Chondrocyte (in vitro differentiated cells): Measurements from ENCODE around the gene IFIT2. TPM values are rescaled to one million over a fixed set of nuclear protein-coding genes. Genes with fewer than 3 reads are reported as not detected.

Experiments
- DNase-seq: peaks from one replicate; pipeline ENCODE4 v3.0.0; 2021; ENCODE audit warnings: mixed read lengths, low spot score
- H3K27ac Mint-ChIP-seq: one replicate; pipeline ENCODE4 v1.8.0; 2021; ENCODE audit warnings: mild to moderate bottlenecking, moderate library complexity, mixed read lengths; ENCODE audit not compliant: unreplicated experiment
- H3K27me3 Mint-ChIP-seq: 2 replicates; pipeline ENCODE4 v1.8.0; 2021; ENCODE audit warnings: low read depth, mixed read lengths
- H3K36me3 Mint-ChIP-seq: 2 replicates; pipeline ENCODE4 v1.8.0; 2021; ENCODE audit warnings: low read depth, mixed read lengths
- H3K4me1 Mint-ChIP-seq: 2 replicates; pipeline ENCODE4 v1.8.0; 2021; ENCODE audit warnings: low read depth, mild to moderate bottlenecking, mixed read lengths
- H3K4me3 Mint-ChIP-seq: one replicate; pipeline ENCODE4 v1.8.0; 2021; ENCODE audit warnings: mild to moderate bottlenecking, moderate library complexity, mixed read lengths; ENCODE audit not compliant: unreplicated experiment
- H3K9me3 Mint-ChIP-seq: 2 replicates; pipeline ENCODE4 v1.8.0; 2021; ENCODE audit warnings: low read depth, mixed read lengths
- CTCF ChIP-seq: fragments of 200-600 bp; sonication (generic); IDR thresholded peaks from 2 replicates; pipeline ENCODE4 v1.5.0; 2021; ENCODE audit warnings: antibody characterized with exemption, mild to moderate bottlenecking, moderate library complexity
- total RNA-seq: library from RNA; stranded (reverse); gene quantifications from 3 replicates; pipeline ENCODE4 v1.2.1, GENCODE V29; 2021

IFIT2 gene
- total RNA-seq, 1 donor from 2014 or later = 3.3 TPM

- Mint-ChIP-seq H3K4me3 (no peak overlapping the region), H3K9me3 (no peaks in the 10 kb centered on the region), H3K4me1 (peaks cover 38% of the 10 kb centered on the region), H3K36me3 (no peaks in the 10 kb centered on the region), H3K27ac (no peak overlapping the region), H3K27me3 (peaks cover under 1% of the 10 kb centered on the region)
- DNase-seq = no peak
- no peak for TF ChIP-seq CTCF
These were observed 38.3 kb upstream of the IFIT2 start for GRCh38 chr10:89263531-89263930.

GRCh38 chr10:89266721-89267453 lies 35.0 kb upstream of the IFIT2 start:
- H3K27me3 Mint-ChIP-seq = no peaks in the 10 kb centered on the region
- DNase-seq = no peak
- peaks cover 26% of the 10 kb centered on the region for H3K4me1 Mint-ChIP-seq
- peak overlapping the region; percentile 45 for H3K27ac Mint-ChIP-seq
- TF ChIP-seq CTCF = no peak
- H3K9me3 Mint-ChIP-seq = no peaks in the 10 kb centered on the region
- H3K36me3 Mint-ChIP-seq = no peaks in the 10 kb centered on the region
- H3K4me3 Mint-ChIP-seq = no peak overlapping the region

GRCh38 chr10:89269433-89270152 lies 32.3 kb upstream of the IFIT2 start:
- peaks cover 24% of the 10 kb centered on the region for H3K4me1 Mint-ChIP-seq
- TF ChIP-seq CTCF = no peak
- H3K27ac Mint-ChIP-seq = no peak overlapping the region
- no peaks in the 10 kb centered on the region for H3K9me3 Mint-ChIP-seq
- H3K4me3 Mint-ChIP-seq = no peak overlapping the region
- no peaks in the 10 kb centered on the region for H3K27me3 Mint-ChIP-seq
- no peak for DNase-seq
- H3K36me3 Mint-ChIP-seq = no peaks in the 10 kb centered on the region

GRCh38 chr10:89270153-89270483 lies 31.7 kb upstream of the IFIT2 start:
- no peak for TF ChIP-seq CTCF
- no peak overlapping the region for H3K4me3 Mint-ChIP-seq

GRCh38 chr10:89271532-89271931 lies 30.3 kb upstream of the IFIT2 start:
- H3K27me3 Mint-ChIP-seq = no peaks in the 10 kb centered on the region
- no peaks in the 10 kb centered on the region for H3K9me3 Mint-ChIP-seq
- H3K4me1 Mint-ChIP-seq = peaks cover 42% of the 10 kb centered on the region
- H3K36me3 Mint-ChIP-seq = no peaks in the 10 kb centered on the region
- no peak overlapping the region for H3K27ac Mint-ChIP-seq
- DNase-seq = no peak
- no peak overlapping the region for H3K4me3 Mint-ChIP-seq
- no peak for TF ChIP-seq CTCF

More at GRCh38 chr10:89270153-89270483, 31.7 kb upstream of the IFIT2 start:
- Mint-ChIP-seq H3K27ac (no peak overlapping the region), H3K27me3 (no peaks in the 10 kb centered on the region), H3K9me3 (no peaks in the 10 kb centered on the region), H3K4me1 (peaks cover 29% of the 10 kb centered on the region), H3K36me3 (no peaks in the 10 kb centered on the region)
- no peak for DNase-seq
